T1000 (cell line): Measurements from ENCODE around the gene MYL6.
"Not testable (repeated sequence)": the region's sequence is repeated elsewhere in the genome, so short reads cannot be mapped to it uniquely, and the experiment has no call there.

Experiments
- DNase-seq: peaks from one replicate; lab custom pipeline; 2025; ENCODE audit warnings: mixed read lengths; lab: John Stamatoyannopoulos, UW

Gene MYL6

DNA sequence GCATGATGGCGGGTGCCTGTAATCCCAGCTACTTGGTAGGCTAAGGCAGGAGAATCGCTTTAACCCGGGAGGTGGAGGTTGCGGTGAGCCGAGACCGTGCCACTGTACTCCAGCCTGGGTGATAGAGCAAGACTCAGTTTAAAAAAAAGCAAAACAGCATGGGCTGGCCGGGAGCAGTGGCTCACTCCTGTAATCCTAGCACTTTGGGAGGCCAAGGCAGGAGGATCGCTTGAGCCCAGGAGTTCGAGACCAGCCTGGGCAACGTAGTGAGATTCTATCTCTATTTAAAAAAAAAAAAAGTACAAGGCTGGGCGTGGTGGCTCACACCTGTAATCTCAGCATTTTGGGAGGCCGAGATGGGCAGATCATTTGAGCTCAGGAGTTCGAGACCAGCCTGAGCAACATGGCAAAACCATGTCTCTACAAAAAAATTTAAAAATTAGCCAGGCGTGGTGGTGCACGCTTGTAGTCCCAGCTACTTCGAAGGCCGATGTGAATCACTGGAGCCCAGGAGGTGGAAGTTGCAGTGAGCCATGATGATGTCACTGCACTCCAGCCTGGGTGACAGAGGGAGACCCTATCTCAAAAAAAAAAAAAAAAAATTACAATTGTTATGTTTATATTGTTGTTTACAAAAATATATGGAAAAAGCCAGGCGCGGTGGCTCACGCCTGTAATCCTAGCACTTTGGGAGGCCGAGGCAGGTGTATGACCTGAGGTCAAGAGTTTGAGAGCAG is 1.5 kb upstream of the MYL6 start:
- DNase-seq, result not testable (repeated sequence)

DNA sequence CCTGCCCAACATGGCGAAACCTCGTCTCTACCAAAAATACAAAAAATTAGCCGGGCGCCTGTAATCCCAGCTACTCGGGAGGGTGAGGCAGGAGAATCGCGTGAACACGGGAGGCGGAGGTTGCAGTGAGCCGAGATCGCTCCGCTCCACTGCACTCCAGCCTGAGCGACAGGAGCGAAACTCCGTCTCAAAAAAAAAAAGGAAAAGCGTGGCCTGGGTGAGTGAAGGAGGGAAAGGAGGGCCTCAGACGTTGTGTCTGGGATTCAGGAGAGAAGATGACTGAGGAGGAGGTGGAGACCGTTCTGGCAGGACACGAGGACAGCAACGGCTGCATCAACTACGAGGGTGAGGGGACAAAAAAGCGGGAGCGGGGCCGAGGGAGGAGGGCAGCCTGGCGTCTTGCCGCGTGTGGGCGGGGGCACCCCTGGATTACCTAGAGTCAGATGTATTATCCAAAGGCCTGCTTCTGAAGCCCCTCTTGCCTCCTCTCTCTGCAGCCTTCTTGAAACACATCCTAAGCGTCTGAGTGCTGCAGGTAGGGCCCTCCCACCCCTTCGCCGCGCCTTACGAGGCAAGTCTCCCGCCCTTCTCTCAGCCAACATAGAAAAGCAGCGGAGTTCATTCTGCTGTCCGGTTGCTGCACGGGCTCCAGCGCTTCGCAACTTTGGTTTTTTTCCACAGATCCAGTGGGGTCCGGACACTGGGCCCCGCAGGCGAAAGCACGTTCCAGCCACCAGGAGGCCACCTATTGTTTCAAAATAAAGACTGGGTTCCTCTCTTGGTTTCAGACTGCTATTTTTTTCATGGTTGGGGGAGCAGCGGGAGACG is 744 bp upstream of the MYL6 start:
- DNase-seq, result peak; percentile 77

DNA sequence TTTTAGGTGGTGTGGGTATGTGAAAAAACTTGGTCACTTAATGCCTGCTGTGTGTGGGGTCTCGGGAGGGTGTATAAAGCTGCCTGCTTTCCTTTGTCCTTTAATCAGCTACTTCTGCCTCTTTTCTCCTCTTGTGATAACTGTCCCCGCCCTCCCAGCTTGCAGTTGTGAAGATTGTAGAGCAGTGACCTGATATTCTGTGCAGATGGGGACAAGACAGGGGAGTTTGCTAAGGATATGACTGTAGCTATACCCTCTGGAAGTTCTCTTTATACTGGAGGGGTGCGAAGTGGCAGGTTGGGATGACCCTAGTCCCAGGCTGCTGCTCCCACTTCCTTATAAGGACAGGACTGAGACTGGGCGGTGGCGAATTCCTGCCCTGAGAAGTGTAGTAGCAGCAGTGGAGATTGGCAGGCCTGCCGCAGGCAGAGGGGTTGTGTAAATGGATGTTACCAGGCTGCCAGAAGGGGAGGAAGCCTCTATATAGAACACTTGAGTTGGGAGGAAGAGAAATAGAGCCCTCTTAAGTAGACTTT is 835 bp downstream of the MYL6 start:
- DNase-seq, result no peak

DNA sequence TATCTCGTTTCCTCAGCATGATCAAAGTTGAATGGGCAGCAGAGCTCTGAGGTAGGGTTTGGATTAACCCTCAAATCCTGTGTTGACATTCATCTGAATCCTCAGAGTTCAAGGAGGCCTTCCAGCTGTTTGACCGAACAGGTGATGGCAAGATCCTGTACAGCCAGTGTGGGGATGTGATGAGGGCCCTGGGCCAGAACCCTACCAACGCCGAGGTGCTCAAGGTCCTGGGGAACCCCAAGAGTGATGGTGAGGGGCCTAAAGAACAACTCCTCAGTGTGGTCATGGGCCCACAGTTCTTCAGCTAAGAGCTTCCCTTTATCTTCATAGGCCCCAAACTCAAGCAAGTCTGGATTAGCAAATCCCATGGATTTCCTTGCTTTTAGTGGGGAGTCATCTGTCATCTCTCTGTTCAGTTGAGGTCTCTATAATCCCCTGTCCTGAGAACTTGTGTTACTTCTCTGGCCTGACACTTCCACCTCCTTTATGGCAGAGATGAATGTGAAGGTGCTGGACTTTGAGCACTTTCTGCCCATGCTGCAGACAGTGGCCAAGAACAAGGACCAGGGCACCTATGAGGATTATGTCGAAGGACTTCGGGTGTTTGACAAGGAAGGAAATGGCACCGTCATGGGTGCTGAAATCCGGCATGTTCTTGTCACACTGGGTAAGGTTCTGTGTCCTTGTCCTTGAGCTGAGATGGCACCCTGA is 1.5 kb downstream of the MYL6 start:
- DNase-seq, result no peak

DNA sequence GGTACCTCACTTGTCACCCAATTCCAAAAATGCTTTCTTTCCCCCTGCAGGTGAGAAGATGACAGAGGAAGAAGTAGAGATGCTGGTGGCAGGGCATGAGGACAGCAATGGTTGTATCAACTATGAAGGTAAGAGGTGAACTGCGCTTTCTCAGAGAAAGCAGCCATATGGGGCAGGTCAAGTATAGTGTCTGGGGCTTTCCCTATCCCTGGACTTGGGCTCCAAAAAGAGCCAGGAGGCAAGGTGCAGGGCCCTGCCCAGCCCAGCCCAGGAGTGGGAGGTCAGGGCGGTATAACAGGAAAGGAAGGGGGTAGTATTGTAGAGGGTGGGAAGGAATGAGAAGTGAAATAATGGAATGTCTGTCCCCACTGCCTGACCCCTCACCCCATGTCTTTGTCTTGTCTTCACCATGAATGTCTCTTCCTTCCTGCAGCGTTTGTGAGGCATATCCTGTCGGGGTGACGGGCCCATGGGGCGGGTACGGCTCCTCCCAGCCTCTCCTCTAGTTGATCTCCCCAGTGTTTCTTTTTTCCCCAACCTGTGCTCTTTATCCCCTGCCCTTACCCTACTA is 2.1 kb downstream of the MYL6 start:
- DNase-seq, result no peak

DNA sequence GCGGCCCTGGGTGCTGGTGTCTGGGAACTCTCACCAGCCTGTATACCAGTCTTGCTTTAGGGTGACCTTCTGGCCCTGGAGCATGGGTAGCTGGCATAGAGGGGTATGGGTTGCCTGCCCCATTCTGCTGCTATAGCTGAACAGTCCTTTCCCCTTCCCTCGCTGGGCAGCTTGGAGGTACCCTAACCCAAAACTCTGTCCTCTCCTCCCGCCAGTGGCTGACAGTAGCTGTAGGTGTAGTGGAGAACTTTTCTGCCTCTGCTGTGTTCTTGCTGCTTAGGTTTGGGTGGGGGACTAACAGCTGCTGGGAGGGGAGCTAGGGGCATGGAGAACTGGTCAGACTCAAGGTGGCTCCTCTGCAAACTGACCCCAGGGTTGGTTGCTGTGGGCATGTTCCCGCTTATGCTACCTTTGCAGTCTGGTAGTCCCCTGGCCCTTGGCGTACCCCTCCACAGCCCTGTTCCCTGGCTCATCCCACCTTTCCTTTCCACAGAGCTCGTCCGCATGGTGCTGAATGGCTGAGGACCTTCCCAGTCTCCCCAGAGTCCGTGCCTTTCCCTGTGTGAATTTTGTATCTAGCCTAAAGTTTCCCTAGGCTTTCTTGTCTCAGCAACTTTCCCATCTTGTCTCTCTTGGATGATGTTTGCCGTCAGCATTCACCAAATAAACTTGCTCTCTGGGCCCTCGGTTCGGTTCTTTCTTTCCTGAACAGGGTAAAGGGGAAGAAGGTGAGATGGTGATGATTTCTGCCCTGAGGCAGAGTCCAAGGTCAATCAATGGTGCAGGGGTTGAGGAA is 2.9 kb downstream of the MYL6 start:
- no peak for DNase-seq

DNA sequence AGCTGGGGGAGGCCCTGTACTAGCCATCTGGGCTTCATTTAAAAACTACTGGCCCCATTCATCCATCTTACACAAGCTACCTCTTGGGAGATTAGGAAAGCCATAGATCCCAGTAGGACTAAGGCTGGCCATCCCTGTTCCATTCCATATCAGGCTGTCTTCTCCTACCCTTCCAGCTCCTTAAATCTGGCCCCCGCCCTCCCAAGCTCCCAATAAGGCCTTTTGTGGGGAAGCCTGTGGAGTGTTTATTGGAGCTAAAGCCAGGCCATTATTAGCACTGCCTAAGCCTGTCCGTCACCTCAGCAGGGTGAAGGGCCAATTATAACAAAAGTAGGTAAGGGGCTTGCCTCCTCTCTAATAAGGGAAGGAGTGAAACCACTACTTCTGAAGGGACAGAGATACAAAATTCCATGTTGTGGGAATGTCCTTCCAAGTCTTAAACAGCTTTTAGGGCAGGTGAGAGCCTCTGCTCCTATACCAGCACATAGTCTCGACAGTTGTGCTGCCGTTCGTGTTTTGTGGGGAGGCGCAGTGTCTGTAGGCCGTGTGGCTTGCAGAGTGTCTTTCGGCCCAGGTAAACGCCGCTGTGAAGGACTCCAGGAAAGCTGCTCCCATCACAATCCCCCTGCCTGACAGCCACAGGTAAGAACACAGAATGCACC is 3.7 kb downstream of the MYL6 start:
- DNase-seq, result no peak

DNA sequence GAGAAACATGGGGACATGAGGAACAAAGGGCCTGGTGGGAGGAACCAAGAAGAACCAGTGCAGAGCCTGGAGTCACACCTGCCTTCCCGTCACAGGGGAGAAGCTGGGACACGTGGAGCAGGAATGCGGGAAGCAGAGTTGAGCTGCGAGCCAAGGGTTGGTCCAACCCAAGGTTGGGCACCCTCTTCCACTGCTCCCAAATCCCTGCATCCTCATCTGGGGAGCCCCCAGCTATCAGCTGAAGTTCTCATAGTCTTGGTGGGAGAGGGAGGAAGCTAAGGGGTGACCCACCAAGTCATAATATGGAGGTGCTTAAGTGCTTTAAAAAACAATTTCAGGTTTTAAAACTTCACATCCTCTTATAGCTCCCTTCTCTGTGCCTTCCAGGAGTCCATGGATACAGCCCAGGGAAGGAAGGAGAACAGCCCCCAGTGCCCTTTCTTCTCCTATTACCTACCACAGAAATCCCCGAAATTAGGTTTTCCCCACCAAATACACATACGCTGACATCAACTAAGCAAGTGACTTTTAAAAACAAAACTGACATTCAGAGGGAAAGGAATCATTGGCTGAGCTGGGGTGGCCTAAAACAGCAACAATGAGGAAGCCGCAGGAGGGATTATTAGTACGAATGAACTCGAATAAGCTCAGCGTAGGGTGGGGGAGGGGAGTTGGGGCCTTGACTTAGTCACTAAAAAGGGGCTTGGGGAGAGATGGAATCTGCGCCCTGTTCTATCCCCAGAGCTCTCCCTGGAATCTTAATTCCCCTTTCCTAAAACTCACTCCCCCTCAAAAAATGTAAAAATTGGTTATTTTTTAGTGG is 4.5 kb downstream of the MYL6 start:
- no peak for DNase-seq

DNA sequence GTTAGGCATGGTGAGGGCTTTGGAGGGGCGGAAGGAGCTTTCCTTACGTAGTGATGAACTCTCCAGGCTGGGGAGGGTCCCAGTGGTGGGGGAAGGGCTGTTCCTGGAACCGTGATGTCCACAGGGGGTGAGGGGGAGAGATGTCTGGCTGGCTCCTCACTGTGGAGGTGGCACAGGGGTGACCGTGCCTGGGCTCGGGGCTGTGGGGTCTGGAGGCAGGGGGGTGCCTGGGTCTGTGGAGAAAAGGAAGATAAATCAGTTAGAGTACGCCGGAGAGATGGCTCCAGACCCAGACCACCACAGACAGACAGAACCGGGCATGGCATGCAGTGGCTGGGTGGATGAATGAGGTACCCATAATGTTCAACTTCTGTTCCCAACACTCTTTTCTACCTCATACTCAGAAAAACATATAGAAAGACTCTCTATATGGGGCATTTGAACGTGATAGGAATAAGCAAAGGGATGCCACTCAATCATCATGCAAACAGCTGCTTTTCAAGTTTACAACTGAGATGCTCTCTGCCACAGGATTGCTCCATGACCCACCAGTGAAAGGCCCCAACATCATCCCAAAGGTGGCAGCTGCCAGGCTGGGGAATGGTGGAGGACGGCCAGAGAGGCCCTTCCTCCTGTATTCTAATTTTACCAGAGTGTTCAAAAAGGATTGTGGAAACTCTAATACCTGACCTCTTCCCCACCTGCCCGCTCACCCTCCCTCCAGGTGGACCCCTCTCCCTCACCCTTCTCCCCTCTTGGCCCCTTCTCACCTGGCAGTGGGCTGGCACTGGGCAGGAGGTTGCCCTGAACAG is 5.6 kb downstream of the MYL6 start:
- no peak for DNase-seq

DNA sequence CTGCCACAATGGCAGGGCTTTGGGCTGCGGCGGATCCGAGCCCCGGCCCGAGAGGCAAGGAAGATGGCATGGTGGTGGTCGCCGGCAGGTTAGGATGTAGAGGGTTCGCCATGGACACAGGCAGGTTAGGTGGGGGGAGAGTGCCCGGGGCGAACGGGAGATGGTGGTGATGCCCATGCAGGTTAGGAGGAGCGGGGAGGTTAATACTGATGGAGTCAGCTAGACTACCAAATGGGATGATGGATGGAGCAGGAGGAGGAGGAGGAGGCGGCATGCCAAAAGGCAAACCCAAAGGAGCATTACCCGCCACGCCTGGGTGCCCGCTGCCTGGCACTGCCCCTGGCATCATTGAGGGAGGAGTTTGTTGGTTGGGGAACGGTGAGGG is 6.2 kb downstream of the MYL6 start:
- no peak for DNase-seq

DNA sequence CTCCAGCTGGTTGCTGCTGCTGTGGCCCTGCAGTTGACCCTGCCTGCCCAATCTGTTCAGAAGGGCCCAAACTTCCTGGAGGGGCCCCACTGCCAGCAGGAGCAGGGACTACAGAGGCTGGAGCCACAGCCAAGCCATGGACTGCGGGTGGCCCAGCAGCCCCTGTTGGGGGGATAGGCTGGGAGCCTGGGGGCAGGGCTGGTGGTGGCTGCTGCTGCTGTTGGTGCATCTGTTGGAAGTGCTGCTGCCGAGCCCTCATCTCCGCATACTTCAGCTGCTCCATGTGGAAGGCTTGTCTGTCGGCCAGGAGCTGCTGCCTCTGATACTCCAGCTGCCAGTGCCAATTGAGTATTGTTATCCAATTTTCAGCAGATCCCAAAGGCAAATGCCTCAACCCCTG is 7.2 kb downstream of the MYL6 start:
- DNase-seq, result no peak

DNA sequence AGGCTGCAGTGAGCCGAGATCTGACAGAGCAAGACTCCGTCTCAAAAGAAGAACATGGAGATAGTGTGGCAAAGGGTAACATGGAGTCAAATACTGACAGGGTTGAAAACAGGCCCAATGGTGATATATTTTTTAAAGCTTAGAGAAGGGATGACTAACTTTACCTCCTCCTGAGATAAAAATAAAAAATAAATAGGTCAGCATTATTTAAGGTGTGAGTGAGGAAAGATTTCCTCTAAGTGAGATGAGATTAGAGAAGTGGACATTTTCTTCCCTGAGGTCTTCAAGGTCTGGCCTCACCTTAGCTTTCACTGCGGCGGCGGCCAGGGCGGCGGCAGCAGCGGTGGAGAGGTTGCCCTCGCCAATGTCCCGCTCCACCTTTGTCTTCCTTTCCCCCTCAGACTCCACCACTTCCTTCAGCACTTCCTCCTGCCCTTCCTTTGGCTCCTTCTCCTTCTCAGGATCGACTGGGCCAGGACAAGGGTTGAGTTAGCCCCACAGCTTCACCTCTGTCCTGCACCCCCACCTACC is 11.1 kb downstream of the MYL6 start:
- no peak for DNase-seq

DNA sequence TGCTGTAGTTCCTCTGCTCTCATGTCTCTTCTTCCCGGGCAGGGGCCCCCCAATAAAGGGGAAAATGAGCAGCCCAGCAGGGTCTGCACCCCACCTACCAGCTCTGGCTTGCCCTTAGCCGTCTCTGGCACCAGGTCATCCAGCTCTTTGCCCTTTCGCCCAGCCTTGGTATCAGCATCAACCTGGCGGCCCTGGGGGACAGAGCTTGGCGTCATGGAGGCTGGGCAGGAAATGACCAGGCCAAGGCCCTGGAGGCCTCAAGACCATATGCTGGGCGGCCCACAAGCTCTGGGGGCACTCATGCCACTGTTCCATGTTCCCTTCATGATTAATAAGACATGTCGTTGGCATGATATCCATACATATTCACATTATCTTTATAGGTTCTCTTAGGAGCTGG is 14.7 kb downstream of the MYL6 start:
- DNase-seq, result no peak

DNA sequence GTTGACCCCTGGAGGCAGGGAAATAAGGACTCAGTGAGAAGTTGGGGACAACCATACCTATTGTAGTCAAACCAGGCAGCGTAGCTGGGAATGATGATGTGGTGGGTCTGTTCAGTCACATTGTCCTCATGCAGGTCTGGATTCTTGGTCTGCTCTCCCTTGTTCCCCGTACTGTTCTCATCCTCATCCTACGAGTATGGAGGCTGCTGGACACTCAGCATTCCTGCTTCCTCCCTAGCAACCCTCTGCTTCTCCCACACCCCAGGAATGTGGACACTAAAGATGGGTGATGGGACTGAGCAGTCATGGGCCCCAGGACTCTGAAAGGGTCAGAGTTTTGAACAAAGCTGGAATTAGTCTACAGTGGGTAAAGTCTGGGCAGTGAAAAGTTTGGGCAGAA is 20.2 kb downstream of the MYL6 start:
- no peak for DNase-seq

DNA sequence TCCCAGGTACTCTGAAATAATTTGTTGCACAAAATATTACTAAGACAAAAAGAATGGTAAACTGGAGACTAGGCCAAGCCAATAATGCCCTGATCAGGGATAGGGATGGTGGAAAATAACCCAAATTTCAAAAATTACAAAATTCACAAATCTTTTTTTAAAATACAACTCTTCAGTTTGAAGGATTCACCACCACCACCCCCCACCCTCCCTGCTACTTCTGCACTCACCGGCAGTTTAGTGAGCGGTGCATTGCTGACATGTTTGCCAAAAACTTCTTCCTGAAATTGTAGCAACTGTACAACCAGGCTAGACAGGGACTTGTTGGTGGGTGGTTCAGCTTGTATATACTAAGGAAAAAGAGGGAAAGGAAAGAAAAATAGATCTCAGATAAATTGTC is 28.8 kb downstream of the MYL6 start:
- DNase-seq, result no peak

DNA sequence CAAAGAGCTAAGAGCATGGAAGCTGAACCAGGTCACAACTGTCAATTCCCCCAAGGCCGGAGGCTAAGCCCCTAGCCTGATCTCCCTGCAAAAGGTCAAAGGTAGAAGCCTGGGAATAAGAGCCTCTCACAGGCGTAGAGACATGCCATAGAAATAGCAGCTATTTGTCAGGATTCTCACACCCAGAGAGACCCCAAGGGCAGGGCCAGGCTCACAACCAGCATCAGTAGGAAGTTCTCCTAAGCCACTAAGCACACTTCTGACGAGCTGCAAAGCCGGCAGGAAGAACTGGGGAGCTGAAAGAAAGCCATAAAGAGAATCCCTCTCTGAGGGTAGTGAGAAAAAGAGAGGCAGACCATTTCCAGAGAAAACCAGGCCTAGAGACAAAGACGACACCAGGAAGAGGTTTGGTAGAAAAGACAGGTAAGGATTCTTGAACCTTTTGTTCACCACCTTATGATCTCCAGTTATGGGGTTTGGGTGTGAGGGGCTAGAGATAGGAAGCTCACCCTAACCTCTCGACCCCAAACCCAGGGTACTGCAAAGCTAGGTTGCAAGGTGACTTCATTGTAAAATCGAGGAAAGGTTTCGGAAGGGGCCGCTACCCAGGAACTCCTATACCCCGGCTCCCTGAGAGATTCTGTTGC is 30.1 kb downstream of the MYL6 start:
- DNase-seq, result no peak

DNA sequence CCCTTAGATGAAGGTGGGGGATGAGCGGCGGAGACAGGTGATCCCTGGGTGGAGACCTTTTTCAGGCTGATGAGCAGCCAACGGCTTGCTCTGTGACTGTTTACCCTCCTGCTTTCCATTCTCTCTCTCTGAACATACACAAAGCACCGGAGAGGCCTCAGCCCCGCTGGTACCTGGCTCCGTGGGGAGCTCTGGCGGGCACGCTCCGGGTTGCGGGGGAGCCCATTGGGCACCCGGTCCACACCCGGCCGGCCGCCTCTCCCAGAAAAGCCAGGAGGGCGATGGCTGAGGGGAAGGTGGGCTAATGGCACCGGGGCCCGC is 30.6 kb downstream of the MYL6 start:
- no peak for DNase-seq

DNA sequence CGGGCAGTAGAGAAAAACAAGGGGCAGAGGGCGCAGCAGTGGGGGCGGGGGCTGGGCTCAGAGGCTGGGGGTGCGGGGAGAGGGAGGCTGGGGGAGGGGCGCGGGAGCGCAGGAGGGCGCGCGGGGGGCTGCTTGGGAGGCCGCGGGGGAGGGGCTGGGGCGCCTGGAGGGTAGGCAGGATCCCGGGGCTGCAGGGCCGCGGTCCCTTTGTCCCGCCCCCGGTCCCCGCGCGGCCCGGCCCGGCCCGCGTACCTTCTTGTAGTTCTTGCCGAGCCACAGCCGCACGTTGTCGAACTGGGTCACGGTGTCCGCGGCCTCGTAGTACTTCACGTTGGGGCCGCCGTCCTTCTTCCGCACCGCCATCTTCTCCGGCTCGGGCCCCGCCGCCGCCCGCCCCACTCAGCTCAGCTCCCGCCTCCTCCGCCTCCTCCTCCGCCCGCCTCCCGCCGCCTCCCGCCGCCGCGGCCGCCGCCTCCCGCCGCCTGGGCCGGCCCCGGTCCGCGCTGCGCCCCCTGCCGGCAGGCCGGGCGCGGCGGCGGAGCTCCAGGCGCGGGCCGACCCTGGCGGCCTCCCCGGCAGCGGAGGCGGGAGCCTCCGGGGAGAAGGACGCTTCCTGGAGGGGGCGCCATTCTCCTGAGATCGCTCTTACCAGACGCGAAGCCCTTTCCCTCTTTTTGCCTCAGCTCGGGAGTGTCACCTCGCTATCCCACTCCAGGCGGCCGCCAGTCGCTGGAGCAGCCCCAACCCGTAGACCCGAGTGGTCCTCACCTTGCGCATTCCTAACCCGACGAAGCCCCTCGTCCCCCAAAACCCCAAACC is 31.1 kb downstream of the MYL6 start, which contains the start of gene SMARCC2:
TSS of gene SMARCC2 (minus strand) at position 385 of the 819 bp plus-strand sequence. CDS start at position 363, 22 bp downstream.
- DNase-seq, result peak; percentile 84
